Sigmoid colon (tissue), 7 donors: ENCODE measurements around the gene KRTAP1-1. TPM values are rescaled to one million over a fixed set of nuclear protein-coding genes. Genes with fewer than 3 reads are reported as not detected.

Source experiments
- DNase-seq: peaks from one replicate; pipeline ENCODE4 v3.0.0-alpha.2; 2019
- H3K27ac ChIP-seq, 4 donors: fragments of 200-600 bp; sonication (generic); one replicate each; pipeline ENCODE4 v1.5.1; 2016 to 2019; ENCODE audit warnings: mild to moderate bottlenecking in 1 of 4
- H3K27me3 ChIP-seq, 3 donors: fragments of 200-600 bp; sonication (generic); one replicate each; pipeline ENCODE4 v1.5.1; 2019; ENCODE audit warnings: mild to moderate bottlenecking in 1 of 3
- H3K36me3 ChIP-seq, 4 donors: fragments of 200-600 bp; sonication (generic); one replicate each; pipeline ENCODE4 v1.5.1; 2016 to 2019
- H3K4me1 ChIP-seq, 4 donors: fragments of 200-600 bp; sonication (generic); one replicate each; pipeline ENCODE4 v1.5.1; 2017 to 2019
- H3K4me3 ChIP-seq, 4 donors: fragments of 200-600 bp; sonication (generic); one replicate each; pipeline ENCODE4 v1.5.1; 2017 to 2019; ENCODE audit warnings: mild to moderate bottlenecking in 2 of 4, moderate library complexity in 1 of 4
- H3K9me3 ChIP-seq, 4 donors: fragments of 200-600 bp in 3 of 4; sonication (generic) in 3 of 4; one replicate each; pipeline versions ENCODE4 v1.5.1 to v1.6.1; 2013 to 2019
- EP300 ChIP-seq, 4 donors: sonication (generic); formaldehyde crosslinking; IDR thresholded peaks; one replicate each; pipeline ENCODE4 v1.6.1; 2017; ENCODE audit warnings: antibody characterized with exemption in 4 of 4
- POLR2A ChIP-seq, 2 donors: fragments of 450-650 bp; IDR thresholded peaks; one replicate each; pipeline ENCODE4 v1.6.1; 2016; ENCODE audit warnings: antibody characterized with exemption in 2 of 2, mild to moderate bottlenecking in 2 of 2, moderate library complexity in 2 of 2
- POLR2AphosphoS5 ChIP-seq, 4 donors: sonication (generic); formaldehyde crosslinking; IDR thresholded peaks; one replicate each; pipeline ENCODE4 v1.6.1; 2017; ENCODE audit warnings: antibody characterized with exemption in 4 of 4
- WGBS, 2 donors: extraction: QIAGEN DNeasy Blood & Tissue Kit; methylation state at CpG; one replicate each; pipeline ENCODE4 v1.1.7; 2013; 5-methylcytosine and 5-hydroxymethylcytosine counted together
- intact Hi-C: fragments of 100-400 bp; cut with DNase I; formaldehyde crosslinking; loops from one replicate; pipeline ENCODE4 v1.15.1; 2023
- polyA plus RNA-seq, 3 donors: library from polyadenylated mRNA; stranded (reverse); fragments of 200-250 nt; gene quantifications; one replicate each; pipeline ENCODE4 v1.2.3, GENCODE V29; 2013
- total RNA-seq, 4 donors: library from RNA; depleted of rRNA; stranded (reverse); fragments of >200 nt; gene quantifications; one replicate each; pipeline ENCODE4 v1.1.0, GENCODE V29; 2016
- TF ChIP-seq, protein P1 (sequence below), 4 experiments: fragments of 450-650 bp in 3 of 4; fragments of 200-600 bp in 1 of 4; IDR thresholded peaks; one replicate each; pipeline ENCODE4 v1.5.1; 2016 to 2019; ENCODE audit warnings: antibody characterized with exemption in 4 of 4, mild to moderate bottlenecking in 3 of 4, moderate library complexity in 2 of 4
- donor health status: healthy with polysubstance abuse.
- donor health status: Bipolar disorder and iron deficiency.
- donor health status: healthy.

Gene KRTAP1-1
- total and polyA plus RNA-seq, 7 donors = not detected

DNA sequence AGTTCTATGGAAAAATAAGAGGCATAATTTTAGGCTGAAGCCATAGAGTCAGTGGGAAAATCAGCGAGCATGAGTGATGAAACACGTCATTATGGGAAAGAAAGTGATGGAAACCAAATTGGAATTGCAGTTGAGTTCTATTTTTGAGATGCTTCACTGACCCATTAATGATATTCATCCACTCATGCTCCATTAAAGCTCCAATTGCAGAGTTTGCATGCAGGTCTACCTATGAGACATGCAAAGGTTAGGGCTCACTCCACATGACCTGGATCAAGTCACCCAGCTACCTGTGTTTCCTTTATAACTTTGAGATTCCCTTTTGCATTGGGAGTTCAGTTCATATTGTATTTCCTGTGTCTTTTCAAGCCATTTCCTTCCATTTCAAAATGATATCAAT is 32.4 kb upstream of the KRTAP1-1 start:
- intact Hi-C loops = no loop called here
- Histone ChIP-seq H3K4me1 (no peaks in the 10 kb centered on the region), H3K36me3 (no peaks in the 10 kb centered on the region), H3K9me3 (no peaks in the 10 kb centered on the region), H3K27me3 (no peaks in the 10 kb centered on the region), H3K4me3 (no peak overlapping the region), H3K27ac (no peak overlapping the region)
- no peak for DNase-seq
- 92 to 94% methylated on average over 2 of the region's 2 CpGs for WGBS, 2 donors
- TF ChIP-seq EP300 (IDR thresholded peaks at IDR 0.05) (no peak), POLR2A (IDR thresholded peaks at IDR 0.05) (no peak), POLR2AphosphoS5 (IDR thresholded peaks at IDR 0.05) (no peak)
- TF ChIP-seq, protein P1, sequence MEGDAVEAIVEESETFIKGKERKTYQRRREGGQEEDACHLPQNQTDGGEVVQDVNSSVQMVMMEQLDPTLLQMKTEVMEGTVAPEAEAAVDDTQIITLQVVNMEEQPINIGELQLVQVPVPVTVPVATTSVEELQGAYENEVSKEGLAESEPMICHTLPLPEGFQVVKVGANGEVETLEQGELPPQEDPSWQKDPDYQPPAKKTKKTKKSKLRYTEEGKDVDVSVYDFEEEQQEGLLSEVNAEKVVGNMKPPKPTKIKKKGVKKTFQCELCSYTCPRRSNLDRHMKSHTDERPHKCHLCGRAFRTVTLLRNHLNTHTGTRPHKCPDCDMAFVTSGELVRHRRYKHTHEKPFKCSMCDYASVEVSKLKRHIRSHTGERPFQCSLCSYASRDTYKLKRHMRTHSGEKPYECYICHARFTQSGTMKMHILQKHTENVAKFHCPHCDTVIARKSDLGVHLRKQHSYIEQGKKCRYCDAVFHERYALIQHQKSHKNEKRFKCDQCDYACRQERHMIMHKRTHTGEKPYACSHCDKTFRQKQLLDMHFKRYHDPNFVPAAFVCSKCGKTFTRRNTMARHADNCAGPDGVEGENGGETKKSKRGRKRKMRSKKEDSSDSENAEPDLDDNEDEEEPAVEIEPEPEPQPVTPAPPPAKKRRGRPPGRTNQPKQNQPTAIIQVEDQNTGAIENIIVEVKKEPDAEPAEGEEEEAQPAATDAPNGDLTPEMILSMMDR (IDR thresholded peaks at IDR 0.05) = no peak

DNA sequence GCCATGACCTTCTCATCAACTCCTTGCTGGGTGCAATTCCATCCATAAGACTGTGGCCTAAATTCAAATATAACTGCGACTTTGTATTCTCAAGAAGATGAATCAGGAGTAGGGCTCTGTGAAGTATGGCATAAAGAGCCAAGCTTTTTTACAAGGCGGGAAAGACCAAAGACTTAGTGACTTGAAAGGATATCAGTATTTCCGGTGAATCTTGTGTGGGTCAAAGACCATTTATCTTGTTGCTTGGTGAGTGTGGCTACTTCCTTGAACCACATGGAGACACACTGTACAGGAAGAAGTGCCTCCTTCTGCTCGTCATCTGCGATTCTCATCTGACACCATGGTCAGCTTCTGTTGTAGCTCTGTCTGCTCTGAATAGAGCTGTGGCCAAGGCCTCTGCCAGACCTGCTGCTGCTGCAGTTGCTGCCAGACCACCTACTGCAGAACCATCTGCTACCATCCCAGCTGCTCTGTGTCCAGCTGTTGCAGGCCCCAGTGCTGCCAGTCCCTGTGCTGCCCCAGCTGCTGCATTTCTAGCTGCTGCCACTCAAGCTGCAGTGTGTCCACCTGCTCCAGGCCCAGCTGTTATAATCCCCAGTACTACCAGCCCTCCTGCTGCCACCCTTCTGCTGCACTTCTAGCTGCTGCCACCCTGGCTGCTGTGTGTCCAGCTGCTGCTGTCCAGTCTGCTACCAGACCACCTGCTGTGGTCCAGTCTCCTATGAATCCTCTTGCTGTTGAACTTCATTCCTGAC is 30.5 kb upstream of the KRTAP1-1 start:
- Histone ChIP-seq H3K36me3 (no peaks in the 10 kb centered on the region), H3K4me1 (no peaks in the 10 kb centered on the region), H3K27me3 (no peaks in the 10 kb centered on the region), H3K27ac (no peak overlapping the region), H3K9me3 (no peaks in the 10 kb centered on the region), H3K4me3 (no peak overlapping the region)
- TF ChIP-seq POLR2A (IDR thresholded peaks at IDR 0.05) = no peak
- TF ChIP-seq, protein P1 (IDR thresholded peaks at IDR 0.05) = no peak
- TF ChIP-seq POLR2AphosphoS5 (IDR thresholded peaks at IDR 0.05) = no peak
- no peak for TF ChIP-seq EP300 (IDR thresholded peaks at IDR 0.05)
- no peak for DNase-seq
- WGBS, 2 donors = 89 to 91% methylated on average over 5 of the region's 5 CpGs
- intact Hi-C loops = no loop called here

DNA sequence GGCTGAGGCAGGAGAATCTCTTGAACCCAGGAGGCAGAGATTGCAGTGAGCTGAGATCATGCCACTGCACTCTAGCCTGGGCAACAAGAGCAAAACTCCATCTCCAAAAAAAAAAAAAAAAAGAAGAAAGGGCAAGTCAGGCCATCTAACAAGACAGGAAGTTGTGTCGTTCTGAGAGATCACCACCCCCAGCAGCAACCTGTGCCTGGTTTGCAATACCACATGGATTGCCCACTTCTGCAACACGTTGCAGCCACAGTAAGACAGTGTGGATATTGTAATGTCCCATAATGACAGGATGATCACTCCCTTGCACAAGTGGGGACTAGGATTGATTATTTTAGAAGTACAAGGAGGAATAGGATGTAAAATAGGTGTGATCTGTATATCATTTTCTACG is 27.8 kb upstream of the KRTAP1-1 start:
- 72 to 82% methylated on average over 3 of the region's 3 CpGs for WGBS, 2 donors
- Histone ChIP-seq H3K27ac (no peak overlapping the region), H3K4me3 (no peak overlapping the region), H3K27me3 (no peaks in the 10 kb centered on the region), H3K9me3 (no peaks in the 10 kb centered on the region), H3K36me3 (no peaks in the 10 kb centered on the region), H3K4me1 (no peaks in the 10 kb centered on the region)
- no peak for DNase-seq
- TF ChIP-seq, protein P1 (IDR thresholded peaks at IDR 0.05) = no peak
- TF ChIP-seq POLR2AphosphoS5 (IDR thresholded peaks at IDR 0.05) (no peak), EP300 (IDR thresholded peaks at IDR 0.05) (no peak), POLR2A (IDR thresholded peaks at IDR 0.05) (no peak)
- intact Hi-C loops = no loop called here

DNA sequence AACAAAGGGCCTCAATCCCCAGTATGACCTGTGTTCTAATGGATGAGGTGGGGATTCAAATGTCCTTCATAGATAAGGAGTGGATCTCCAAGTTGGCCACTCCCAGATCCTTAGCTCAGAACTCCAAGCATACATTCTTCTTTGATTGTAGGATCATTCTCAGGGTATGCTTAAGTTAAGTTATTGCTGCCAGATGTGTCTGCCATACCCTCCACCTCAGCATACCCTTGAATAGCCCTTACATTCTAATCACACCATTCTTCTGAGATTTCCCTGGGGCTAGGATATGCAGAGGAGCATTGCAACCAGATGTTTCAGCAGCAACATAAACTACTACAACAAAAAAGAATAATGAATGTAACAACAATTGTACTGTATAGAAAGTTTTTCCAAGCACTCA is 26.0 kb upstream of the KRTAP1-1 start:
- Histone ChIP-seq H3K4me1 (peaks cover 0 to 2% (median 0%) of the 10 kb centered on the region in 4 donors), H3K27ac (no peak overlapping the region), H3K36me3 (no peaks in the 10 kb centered on the region), H3K9me3 (no peaks in the 10 kb centered on the region), H3K4me3 (no peak overlapping the region), H3K27me3 (no peaks in the 10 kb centered on the region)
- DNase-seq = no peak
- intact Hi-C loops = no loop called here
- no peak for TF ChIP-seq POLR2A (IDR thresholded peaks at IDR 0.05)
- TF ChIP-seq, protein P1 (IDR thresholded peaks at IDR 0.05) = no peak
- no peak for TF ChIP-seq EP300 (IDR thresholded peaks at IDR 0.05)
- TF ChIP-seq POLR2AphosphoS5 (IDR thresholded peaks at IDR 0.05) = no peak
